Liver (tissue), 3 donors: ENCODE results near the gene COL9A3.

Source experiments
- HNF4G ChIP-seq: IDR thresholded peaks from 2 replicates; pipeline ENCODE4 v1.6.1; 2016; ENCODE audit warnings: antibody characterized with exemption
- JUND ChIP-seq, 2 donors: IDR thresholded peaks; 2 replicates each; pipeline ENCODE4 v1.6.1; 2016; ENCODE audit warnings: antibody characterized with exemption in 2 of 2
- RAD21 ChIP-seq, 2 donors: IDR thresholded peaks; 2 replicates each; pipeline ENCODE4 v1.6.1; 2016; ENCODE audit warnings: antibody characterized with exemption in 2 of 2, mild to moderate bottlenecking in 2 of 2
- REST ChIP-seq: IDR thresholded peaks from 2 replicates; pipeline ENCODE4 v1.6.1; 2016; ENCODE audit warnings: antibody characterized with exemption, mild to moderate bottlenecking
- RXRA ChIP-seq, 2 donors: IDR thresholded peaks; 2 replicates each; pipeline ENCODE4 v1.6.1; 2017 to 2018; ENCODE audit warnings: antibody characterized with exemption in 2 of 2, mild to moderate bottlenecking in 1 of 2
- SP1 ChIP-seq: IDR thresholded peaks from 2 replicates; pipeline ENCODE4 v1.6.1; 2018; ENCODE audit warnings: antibody characterized with exemption, mild to moderate bottlenecking
- YY1 ChIP-seq: IDR thresholded peaks from 2 replicates; pipeline ENCODE4 v1.6.1; 2016; ENCODE audit warnings: antibody characterized with exemption, mild to moderate bottlenecking
- ZBTB33 ChIP-seq: IDR thresholded peaks from 2 replicates; pipeline ENCODE4 v1.6.1; 2016; ENCODE audit warnings: antibody characterized with exemption
- TF ChIP-seq, protein P1 (sequence below): fragments of 150-350 bp; IDR thresholded peaks from 2 replicates; pipeline ENCODE4 v1.5.1; 2017; ENCODE audit warnings: improper control_type of control experiment, low read depth, low read length; ENCODE audit not compliant: missing input control
- TF ChIP-seq, protein P2 (sequence below): IDR thresholded peaks from 2 replicates; pipeline ENCODE4 v1.6.1; 2016; ENCODE audit warnings: antibody characterized with exemption
- donor health status: healthy.
- donor health status: healthy.

DNA sequence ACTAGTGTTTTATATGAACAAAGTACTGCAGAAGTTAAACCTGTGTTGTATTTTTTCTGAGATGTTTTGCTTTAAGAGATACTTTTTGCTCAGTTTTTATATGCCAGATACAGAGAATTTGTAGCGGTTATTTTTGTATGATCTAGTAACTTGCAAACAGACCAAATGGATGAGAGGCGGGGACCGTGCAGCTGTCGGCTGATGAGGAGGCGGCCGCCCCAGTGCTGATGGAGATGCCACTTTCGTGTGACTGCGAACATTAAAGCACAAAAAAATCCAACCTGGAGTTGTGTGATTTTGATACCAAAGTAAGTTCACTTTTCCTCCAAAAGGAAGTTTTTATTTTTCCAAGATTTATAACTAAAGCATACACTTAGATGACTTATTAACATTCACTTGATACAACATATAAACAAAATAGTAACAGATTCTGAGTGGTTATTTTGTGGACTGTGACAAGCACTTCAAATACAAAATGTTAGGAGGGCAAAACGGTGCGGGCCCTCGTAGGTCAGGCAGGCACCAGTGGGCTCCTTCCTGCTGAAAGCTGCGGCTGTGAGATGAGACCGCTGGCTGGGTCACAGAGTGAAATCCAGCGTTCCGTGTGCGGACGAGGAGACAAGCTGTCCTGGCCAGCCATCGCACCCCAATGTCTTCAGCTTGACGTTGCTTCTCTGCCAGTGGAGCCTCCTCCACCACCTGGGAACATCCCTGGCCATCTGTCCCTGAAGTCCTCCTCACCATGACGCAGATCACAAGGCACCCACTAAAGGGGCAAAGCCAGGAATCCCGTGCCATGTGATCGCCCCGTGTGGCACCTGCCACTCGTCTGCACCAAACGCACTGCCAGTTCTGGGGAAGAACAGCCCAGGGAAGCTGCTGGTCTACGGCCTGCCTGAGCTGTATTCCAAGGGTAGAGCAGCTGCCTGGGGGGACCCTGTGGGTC lies 16.3 kb upstream of the COL9A3 start:
- TF ChIP-seq JUND (IDR thresholded peaks at IDR 0.05) (no peak), REST (no peak), HNF4G (no peak), SP1 (no peak), YY1 (no peak), RXRA (IDR thresholded peaks at IDR 0.05) (no peak), ZBTB33 (no peak), RAD21 (IDR thresholded peaks at IDR 0.05) (no peak)
- TF ChIP-seq, protein P1, sequence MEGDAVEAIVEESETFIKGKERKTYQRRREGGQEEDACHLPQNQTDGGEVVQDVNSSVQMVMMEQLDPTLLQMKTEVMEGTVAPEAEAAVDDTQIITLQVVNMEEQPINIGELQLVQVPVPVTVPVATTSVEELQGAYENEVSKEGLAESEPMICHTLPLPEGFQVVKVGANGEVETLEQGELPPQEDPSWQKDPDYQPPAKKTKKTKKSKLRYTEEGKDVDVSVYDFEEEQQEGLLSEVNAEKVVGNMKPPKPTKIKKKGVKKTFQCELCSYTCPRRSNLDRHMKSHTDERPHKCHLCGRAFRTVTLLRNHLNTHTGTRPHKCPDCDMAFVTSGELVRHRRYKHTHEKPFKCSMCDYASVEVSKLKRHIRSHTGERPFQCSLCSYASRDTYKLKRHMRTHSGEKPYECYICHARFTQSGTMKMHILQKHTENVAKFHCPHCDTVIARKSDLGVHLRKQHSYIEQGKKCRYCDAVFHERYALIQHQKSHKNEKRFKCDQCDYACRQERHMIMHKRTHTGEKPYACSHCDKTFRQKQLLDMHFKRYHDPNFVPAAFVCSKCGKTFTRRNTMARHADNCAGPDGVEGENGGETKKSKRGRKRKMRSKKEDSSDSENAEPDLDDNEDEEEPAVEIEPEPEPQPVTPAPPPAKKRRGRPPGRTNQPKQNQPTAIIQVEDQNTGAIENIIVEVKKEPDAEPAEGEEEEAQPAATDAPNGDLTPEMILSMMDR, result no peak
- TF ChIP-seq, protein P2, sequence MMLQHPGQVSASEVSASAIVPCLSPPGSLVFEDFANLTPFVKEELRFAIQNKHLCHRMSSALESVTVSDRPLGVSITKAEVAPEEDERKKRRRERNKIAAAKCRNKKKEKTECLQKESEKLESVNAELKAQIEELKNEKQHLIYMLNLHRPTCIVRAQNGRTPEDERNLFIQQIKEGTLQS, result no peak
